Skeletal muscle cell (primary cell): ENCODE data around the gene AMPD2.
"Not testable (repeated sequence)": the region's sequence is repeated elsewhere in the genome, so short reads cannot be mapped to it uniquely, and the experiment has no call there.

Source experiments
- DNase-seq: peaks from one replicate; pipeline ENCODE4 v3.0.0-alpha.2; 2010; ENCODE audit warnings: low read depth
- H3K4me3 ChIP-seq: 2 replicates; pipeline ENCODE4 v1.5.1; 2011; ENCODE audit warnings: low read depth, mild to moderate bottlenecking, control low read depth, low read length, moderate library complexity

Gene AMPD2

DNA sequence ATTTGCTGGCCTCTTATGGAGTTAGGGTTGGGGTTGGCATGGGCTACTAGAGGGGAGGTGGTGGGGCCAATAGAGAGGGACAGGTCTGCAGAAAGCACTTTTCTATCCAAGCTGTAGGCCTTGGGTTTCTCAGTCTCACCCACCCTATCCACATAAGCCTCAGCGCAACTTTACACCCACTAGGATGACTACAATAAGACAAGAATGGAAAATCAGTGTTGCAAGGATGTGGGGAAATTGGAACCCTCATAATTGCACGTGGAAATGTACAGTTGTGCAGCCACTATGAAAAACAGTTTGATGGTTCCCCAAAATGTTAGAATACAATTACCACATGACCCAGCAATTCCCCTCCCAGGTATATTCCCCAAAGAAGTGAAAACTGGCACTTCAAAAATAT is 22.2 kb downstream of the AMPD2 start:
- no peak overlapping the region for H3K4me3 ChIP-seq
- no peak for DNase-seq

DNA sequence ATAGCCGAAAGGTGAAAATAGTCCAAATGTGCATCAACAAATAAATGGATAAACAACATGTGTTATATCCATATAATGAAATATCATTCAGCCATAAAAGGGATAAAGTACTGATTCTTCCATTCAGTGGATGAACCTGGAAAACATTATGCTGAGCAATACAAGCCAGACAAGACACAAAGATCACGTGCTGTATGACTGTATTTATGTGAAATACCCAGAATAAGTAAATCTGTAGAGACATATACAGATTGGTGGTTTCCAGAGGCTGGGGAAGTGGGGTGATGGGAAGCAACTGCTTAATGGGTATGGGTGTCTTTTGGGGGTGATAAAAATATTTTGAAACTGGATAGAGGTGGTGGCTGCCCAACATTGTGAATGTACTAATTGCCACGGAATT is 23.0 kb downstream of the AMPD2 start:
- H3K4me3 ChIP-seq, result no peak overlapping the region
- no peak for DNase-seq

DNA sequence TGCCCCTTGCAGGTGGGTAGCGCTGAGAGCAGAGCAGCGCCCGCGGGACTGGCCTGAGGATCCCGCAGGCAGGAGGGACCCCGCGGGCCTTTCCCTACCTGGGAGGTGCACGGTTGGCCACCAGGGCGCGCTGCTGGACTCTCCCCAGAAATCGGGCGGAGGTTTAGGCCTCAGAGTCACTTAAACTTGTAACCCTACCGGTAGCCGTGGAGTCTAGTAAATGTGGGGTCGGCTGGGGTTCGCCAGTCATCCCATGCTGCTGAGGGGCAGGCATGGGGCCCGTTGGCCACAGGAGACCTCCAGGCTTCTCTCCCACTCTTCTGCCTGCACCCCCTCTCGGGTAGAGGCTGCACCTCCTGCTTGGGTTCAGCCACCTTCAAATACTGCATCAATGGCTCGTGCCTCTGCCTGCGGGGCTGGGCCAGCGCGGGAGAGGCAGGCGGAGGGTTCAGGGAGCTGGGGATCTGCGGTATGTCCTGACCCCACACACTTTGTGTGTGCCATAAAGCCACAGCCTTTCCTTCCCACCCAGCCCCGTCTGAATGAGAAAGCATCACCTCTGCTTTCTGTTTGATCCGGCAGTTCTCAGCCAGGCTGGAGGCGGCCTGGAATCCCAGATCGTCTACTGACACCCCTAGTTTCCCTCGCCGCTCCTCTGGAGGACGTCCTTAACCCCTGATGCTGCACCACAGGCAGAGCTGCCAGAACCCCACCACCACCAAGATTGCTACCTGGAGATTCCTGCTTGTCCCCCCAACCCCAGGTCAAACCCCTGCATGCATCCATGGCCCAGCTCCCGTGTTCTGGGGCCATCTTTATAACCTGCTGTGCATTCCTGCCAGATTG is 24.0 kb downstream of the AMPD2 start:
- DNase-seq, result no peak
- no peak overlapping the region for H3K4me3 ChIP-seq

DNA sequence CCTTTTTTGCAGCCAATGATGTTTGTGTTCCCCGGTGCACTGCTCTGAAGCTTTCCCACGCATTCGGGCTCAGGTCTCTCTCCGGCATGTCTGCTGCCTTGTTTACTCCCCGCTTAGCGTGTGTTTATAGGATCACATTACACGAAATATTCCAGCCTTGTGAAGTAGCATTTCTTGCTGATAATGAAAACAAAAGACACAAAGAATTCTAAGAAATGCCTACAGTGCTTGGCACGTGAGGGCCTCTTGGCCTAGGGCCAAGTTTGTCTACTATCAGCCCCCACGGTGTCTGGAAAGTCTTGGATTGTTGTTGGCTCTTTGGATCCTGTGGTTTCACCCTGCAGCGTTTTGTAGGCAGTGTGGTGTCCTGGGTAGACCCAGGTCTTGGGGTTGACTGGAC is 25.0 kb downstream of the AMPD2 start:
- H3K4me3 ChIP-seq, result no peak overlapping the region
- no peak for DNase-seq

DNA sequence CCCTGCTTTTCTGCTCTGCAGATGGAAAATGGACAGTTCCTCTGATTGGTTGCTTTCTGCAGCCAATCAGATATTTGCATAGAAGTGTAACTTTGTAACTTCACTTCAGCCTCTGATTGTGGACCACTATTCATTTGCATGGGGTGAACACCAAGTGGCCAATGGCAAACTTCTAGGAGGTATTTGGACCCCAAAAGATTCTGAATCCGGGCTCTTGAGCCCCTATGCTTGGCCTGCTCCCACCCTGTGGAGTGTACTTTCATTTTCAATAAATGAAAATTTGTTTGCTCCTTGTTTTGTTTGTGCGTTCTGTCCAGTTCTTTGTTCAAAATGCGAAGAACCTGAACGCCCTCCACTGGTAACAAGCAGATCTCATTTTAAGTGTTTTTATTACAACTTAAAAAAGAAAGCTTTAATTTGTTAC is 29.9 kb downstream of the AMPD2 start:
- DNase-seq, result no peak
- H3K4me3 ChIP-seq, result peak overlapping the region; percentile 26

- no peak overlapping the region for H3K4me3 ChIP-seq
- DNase-seq, result no peak
Measured at GRCh38 chr1:109650609-109651008, 31.0 kb downstream of the AMPD2 start.

- H3K4me3 ChIP-seq, result no peak overlapping the region
- no peak for DNase-seq
Measured at GRCh38 chr1:109652402-109652801, 32.8 kb downstream of the AMPD2 start.

- DNase-seq, result no peak
Measured at GRCh38 chr1:109653306-109653705, 33.7 kb downstream of the AMPD2 start.

DNA sequence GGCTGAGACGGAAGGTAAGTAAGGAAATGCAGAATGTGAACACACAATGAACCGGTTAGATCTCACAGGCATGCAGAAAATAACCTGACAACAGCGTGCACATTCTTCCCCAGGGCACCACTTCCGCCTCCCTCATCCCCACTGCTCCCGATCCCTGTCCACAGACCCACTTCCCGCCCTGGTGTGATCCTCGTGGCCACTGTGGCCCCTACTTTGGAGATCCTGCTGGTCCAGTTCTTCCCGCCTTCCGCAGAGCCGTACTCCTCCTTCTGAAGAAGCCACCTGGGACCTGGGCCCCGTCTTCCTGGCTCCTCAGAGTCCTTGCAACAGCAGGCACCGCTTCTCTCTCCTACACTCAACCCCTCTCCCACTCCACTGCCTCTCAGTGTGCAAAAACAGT is 34.9 kb downstream of the AMPD2 start:
- DNase-seq, result no peak
- no peak overlapping the region for H3K4me3 ChIP-seq

More at GRCh38 chr1:109653306-109653705, 33.7 kb downstream of the AMPD2 start:
- H3K4me3 ChIP-seq, result no peak overlapping the region

DNA sequence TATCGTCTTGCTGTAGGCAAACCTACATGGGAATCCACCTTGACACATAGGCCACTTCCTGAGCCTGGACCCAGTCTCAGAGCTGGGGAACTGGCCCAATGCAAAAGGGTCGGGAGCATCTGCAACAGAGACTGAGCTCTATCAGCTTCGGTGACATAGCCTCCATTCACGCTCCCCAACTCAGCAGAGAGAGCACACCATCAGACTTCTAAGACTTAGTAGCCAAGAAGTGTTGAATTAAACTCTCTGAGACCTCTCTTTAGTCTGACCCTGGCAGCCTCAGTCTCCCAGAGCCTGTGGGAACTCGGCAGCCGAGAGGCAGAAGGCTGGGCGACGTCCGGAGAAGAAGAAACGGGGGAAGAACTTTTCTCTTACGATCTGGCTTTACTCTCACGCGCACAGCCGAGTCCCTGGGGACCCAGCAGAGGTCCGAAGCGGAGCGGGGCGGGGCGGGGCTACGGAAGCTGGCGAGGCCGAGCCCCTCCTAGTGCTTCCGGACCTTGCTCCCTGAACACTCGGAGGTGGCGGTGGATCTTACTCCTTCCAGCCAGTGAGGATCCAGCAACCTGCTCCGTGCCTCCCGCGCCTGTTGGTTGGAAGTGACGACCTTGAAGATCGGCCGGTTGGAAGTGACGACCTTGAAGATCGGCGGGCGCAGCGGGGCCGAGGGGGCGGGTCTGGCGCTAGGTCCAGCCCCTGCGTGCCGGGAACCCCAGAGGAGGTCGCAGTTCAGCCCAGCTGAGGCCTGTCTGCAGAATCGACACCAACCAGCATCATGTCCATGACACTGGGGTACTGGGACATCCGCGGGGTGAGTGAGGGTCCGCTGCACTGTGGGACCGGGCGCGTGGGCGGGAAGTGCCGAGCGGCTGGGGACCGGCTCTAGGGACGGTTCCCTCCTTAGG is 36.2 kb downstream of the AMPD2 start, which contains the start of gene GSTM4:
Gene GSTM4 (plus strand): TSS at position 485 of the 905 bp plus-strand sequence. CDS start 291 bp downstream, at position 776.
- H3K4me3 ChIP-seq, result peak within 1 kb of the TSS; percentile 67
- DNase-seq, result no peak

GRCh38 chr1:109657395-109657794 is 37.8 kb downstream of the AMPD2 start:
- DNase-seq, result no peak
- no peak overlapping the region for H3K4me3 ChIP-seq

DNA sequence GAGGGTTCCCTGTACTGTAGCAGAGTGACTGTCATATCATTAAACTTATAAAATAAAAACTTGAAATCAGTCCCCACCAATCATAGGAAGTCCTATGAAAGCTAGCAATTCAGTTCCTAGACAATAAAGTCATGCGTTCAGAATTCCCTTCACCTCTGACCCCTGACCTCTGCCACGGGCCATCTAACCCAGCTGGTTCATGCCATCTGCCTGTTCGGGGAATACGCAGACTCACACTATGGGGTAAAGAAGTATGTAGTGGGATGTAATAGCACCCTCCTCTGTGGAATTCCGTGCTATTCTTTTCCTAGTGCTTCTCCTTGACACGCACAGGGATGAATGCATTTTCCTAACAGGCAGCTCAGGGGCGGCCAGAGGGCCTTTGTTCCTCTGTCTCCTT is 38.3 kb downstream of the AMPD2 start:
- no peak overlapping the region for H3K4me3 ChIP-seq
- DNase-seq, result no peak

DNA sequence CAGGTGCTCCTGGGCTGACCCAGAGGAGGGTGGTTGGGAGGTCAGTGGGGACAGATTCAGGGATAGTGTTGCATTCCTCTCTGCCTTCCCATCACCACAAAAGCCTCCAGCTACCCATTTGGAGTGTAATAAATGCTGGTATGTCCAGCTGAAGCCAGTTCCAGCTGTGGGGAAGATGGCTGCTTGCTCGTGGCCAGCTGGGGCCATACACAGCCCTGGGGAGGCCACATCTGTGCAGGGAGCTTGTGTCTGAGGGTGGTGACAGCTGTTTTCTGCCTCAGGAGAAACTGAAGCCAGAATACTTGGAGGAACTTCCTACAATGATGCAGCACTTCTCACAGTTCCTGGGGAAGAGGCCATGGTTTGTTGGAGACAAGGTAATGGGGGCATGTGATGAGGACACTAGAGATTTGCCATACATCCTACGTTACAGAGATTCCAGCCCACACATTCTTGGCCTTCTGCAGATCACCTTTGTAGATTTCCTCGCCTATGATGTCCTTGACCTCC is 39.0 kb downstream of the AMPD2 start:
- no peak overlapping the region for H3K4me3 ChIP-seq
- no peak for DNase-seq

GRCh38 chr1:109659145-109659544 is 39.5 kb downstream of the AMPD2 start:
- no peak for DNase-seq
- no peak overlapping the region for H3K4me3 ChIP-seq

GRCh38 chr1:109659997-109660690 is 40.5 kb downstream of the AMPD2 start:
- H3K4me3 ChIP-seq, result no peak overlapping the region
- DNase-seq, result peak; percentile 25

DNA sequence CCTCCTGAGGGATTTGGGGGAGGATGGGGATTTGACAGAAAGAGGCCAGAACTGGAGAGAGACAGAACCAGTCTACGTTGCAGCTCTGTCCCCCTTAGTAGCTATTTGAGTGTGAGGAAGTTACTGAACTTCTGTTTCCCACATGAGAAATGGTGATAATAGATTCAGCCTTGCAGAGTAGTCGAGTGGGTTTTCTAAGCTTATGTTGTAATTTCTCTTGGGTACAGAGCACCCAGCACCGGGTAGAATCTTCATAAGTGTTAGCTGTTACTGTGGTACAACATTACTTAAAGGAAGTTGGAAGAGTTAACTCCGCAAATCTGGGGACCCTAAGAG is 41.0 kb downstream of the AMPD2 start:
- DNase-seq, H3K4me3 ChIP-seq: not testable (repeated sequence)

- no peak overlapping the region for H3K4me3 ChIP-seq
- no peak for DNase-seq
Measured at GRCh38 chr1:109661391-109661790, 41.8 kb downstream of the AMPD2 start.

DNA sequence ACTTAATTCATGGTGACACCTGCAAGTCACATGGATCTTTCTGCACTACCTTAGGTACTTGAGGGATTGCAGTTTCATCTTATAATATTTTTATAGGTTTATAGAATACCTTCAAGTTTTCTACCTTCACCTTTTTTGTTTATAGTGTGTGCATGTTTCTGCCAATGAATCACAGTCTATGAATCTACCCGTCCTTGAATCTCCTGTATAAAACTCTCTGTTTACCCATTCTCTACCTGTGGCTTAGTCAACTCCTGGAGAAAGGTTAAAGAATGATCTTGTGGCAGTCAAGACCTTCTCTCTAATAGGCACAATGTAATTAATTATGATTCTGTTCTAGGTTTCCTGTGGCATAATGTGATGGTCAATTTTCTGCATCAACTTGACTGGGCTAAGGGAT is 45.0 kb downstream of the AMPD2 start:
- DNase-seq, result no peak
- H3K4me3 ChIP-seq, result no peak overlapping the region

DNA sequence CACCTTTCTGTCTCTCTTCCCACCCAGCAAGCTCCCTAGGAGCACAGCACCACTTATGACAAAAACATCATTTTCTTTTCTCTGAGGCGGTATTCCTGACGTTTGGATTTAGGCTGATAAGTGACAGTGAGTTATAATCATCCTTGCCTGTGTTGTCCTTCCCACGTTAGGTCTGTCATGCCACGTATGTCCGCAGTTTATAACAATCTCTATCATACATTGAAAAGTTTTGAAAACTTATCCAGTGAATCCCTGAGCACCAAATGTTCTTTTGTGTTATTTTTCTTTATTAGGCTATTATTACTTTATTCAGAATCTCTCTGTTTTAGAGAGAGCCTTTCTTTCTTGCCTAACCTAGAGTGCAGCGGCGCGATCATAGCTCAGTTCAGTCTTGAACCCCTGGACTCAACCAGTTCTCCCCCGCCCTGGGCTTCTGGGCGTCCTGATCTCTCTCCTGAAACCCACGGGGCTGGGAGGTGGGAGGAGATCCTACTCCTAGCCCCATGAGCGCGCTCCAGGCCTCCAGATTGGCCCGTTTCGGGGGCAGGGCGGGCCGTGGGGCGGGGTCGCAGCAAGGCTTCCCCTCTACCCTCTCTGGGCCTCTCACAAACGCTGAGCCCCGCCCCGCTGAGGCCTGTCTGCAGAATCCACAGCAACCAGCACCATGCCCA is 48.0 kb downstream of the AMPD2 start, which contains the start of gene GSTM2:
Gene GSTM2 (plus strand): TSS at position 606 of the 671 bp plus-strand sequence. CDS start 59 bp downstream, at position 665.
- H3K4me3 ChIP-seq, result peak within 1 kb of the TSS; percentile 56
- peak; percentile 64 for DNase-seq
